Astrocyte (in vitro differentiated cells and primary cell): Measurements from ENCODE around the gene AIP. TPM values are rescaled to one million over a fixed set of nuclear protein-coding genes. Genes with fewer than 3 reads are reported as not detected.
A peak's percentile ranks its signal among the peaks of the same experiment; 100 is the strongest.

Experiments
- DNase-seq: peaks from one replicate; pipeline ENCODE4 v3.0.0-alpha.2; 2010; ENCODE audit warnings: low read depth
- FAIRE-seq: peaks from 2 replicates; lab custom pipeline; 2011; peaks lifted over from hg19 to GRCh38; lab: Jason Lieb, UNC
- H2AFZ ChIP-seq: 2 replicates; pipeline ENCODE4 v1.6.0; 2012; ENCODE audit warnings: low read depth, low read length, inconsistent platforms
- H3K27ac ChIP-seq: 2 replicates; pipeline ENCODE4 v1.5.1; 2011; ENCODE audit warnings: low read depth, low read length, inconsistent platforms
- H3K27me3 ChIP-seq: 2 replicates; pipeline ENCODE4 v1.6.0; 2011; ENCODE audit warnings: low read length, inconsistent platforms; ENCODE audit not compliant: insufficient read depth
- H3K36me3 ChIP-seq: 2 replicates; pipeline ENCODE4 v1.5.1; 2011; ENCODE audit warnings: low read length, inconsistent platforms; ENCODE audit not compliant: insufficient read depth
- H3K4me1 ChIP-seq: 2 replicates; pipeline ENCODE4 v1.5.1; 2011; ENCODE audit warnings: low read length, inconsistent platforms; ENCODE audit not compliant: insufficient read depth
- H3K4me2 ChIP-seq: 2 replicates; pipeline ENCODE4 v1.6.0; 2012; ENCODE audit warnings: low read length, inconsistent platforms
- H3K4me3 ChIP-seq: 2 replicates; pipeline ENCODE4 v1.5.1; 2011; ENCODE audit warnings: low read depth, mild to moderate bottlenecking, low read length, inconsistent platforms; ENCODE audit not compliant: insufficient read depth
- H3K79me2 ChIP-seq: 2 replicates; pipeline ENCODE4 v1.6.0; 2012; ENCODE audit warnings: mild to moderate bottlenecking, low read length, inconsistent platforms; ENCODE audit not compliant: insufficient read depth
- H3K9ac ChIP-seq: 2 replicates; pipeline ENCODE4 v1.6.0; 2012; ENCODE audit warnings: mild to moderate bottlenecking, low read length, inconsistent platforms
- H3K9me3 ChIP-seq: 2 replicates; pipeline ENCODE4 v1.5.1; 2012; ENCODE audit warnings: low read depth, mild to moderate bottlenecking, low read length, inconsistent platforms; ENCODE audit not compliant: insufficient read depth
- H4K20me1 ChIP-seq: 2 replicates; pipeline ENCODE4 v1.6.0; 2012; ENCODE audit warnings: low read length, inconsistent platforms; ENCODE audit not compliant: insufficient read depth
- H3K27ac Mint-ChIP-seq: one replicate; pipeline ENCODE4 v1.8.0; 2021; ENCODE audit warnings: mild to moderate bottlenecking, mixed read lengths; ENCODE audit not compliant: unreplicated experiment
- H3K27me3 Mint-ChIP-seq: one replicate; pipeline ENCODE4 v1.8.0; 2021; ENCODE audit warnings: low read depth, mixed read lengths; ENCODE audit not compliant: unreplicated experiment
- H3K36me3 Mint-ChIP-seq: one replicate; pipeline ENCODE4 v1.8.0; 2021; ENCODE audit warnings: low read depth, mixed read lengths; ENCODE audit not compliant: unreplicated experiment
- H3K4me1 Mint-ChIP-seq: one replicate; pipeline ENCODE4 v1.8.0; 2021; ENCODE audit warnings: low read depth, mixed read lengths; ENCODE audit not compliant: unreplicated experiment
- H3K4me3 Mint-ChIP-seq: one replicate; pipeline ENCODE4 v1.8.0; 2021; ENCODE audit warnings: mild to moderate bottlenecking, moderate library complexity, mixed read lengths; ENCODE audit not compliant: unreplicated experiment
- H3K9me3 Mint-ChIP-seq: one replicate; pipeline ENCODE4 v1.8.0; 2021; ENCODE audit warnings: mild to moderate bottlenecking, mixed read lengths; ENCODE audit not compliant: unreplicated experiment
- EZH2 ChIP-seq: IDR thresholded peaks from 2 replicates; pipeline ENCODE4 v1.6.1; 2012; ENCODE audit warnings: mild to moderate bottlenecking, low read length, inconsistent platforms; ENCODE audit not compliant: insufficient read depth
- total RNA-seq: library from RNA; stranded (reverse); gene quantifications from 2 replicates; pipeline ENCODE4 v1.2.1, GENCODE V29; 2021
- TF ChIP-seq, protein P1 (sequence below): IDR thresholded peaks from 2 replicates; pipeline ENCODE4 v1.5.1; 2011; ENCODE audit warnings: low read depth, mild to moderate bottlenecking, inconsistent platforms, low read length, moderate library complexity; ENCODE audit not compliant: insufficient read depth

Gene AIP
- total RNA-seq, 1 donor from 2014 or later, result 43.6 TPM

DNA sequence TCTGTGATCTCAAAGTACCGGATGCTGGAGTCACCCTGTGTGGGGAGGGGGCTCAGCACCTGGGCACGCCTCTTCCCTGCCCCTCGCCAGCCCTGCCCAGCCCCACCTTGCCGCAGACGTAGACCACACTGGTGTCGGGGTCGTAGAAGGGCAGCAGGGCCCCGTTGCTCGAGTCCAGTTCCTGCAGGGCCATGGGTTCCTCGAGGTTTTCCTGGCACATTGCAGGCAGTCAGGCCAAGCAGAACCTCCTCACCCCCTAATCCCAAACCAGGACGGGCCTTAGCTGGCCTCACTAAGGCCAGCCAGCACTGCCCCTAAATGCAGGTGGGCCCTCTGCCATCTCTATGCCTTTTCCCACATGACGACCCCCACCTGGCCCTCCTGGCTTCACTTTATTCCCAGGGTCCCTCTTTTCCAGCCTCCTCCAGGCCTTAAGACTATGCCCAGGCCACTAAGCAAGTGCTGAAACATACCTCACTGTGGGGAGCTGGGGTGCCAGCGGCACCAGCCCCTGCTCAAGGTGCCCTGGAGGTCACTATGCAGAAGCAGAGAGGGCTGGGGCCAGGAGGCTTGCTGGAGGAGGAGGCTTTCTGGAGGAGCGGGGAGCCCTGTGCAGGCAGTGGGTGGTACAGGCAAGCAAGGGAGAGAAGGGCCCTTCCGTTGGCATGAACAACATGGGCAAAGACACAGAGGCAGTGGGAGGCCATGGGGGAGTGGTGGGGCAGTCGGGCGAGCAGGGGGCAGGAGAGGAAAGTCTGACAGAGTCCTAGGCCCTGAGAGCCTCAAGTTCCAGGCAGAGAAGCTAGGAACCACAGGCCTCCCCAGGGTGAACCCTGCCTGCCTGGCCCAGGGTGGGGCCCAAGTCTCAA lies 42.4 kb upstream of the AIP start:
- Histone ChIP-seq H3K4me1 (peaks cover 25% of the 10 kb centered on the region), H3K27me3 (no peaks in the 10 kb centered on the region), H3K36me3 (no peaks in the 10 kb centered on the region), H3K9ac (no peak overlapping the region), H3K4me2 (no peak overlapping the region), H3K27ac (no peak overlapping the region), H3K79me2 (peaks cover 15% of the 10 kb centered on the region), H4K20me1 (peaks cover 20% of the 10 kb centered on the region), H3K4me3 (no peak overlapping the region), H3K9me3 (no peaks in the 10 kb centered on the region), H2AFZ (no peak overlapping the region)
- Mint-ChIP-seq H3K4me3 (peak overlapping the region; percentile 8), H3K27ac (no peak overlapping the region), H3K36me3 (peaks cover 1% of the 10 kb centered on the region), H3K9me3 (no peaks in the 10 kb centered on the region), H3K27me3 (no peaks in the 10 kb centered on the region), H3K4me1 (peaks cover 11% of the 10 kb centered on the region)
- DNase-seq (no peak), FAIRE-seq (no peak)
- TF ChIP-seq EZH2, result no peak
- TF ChIP-seq, protein P1, sequence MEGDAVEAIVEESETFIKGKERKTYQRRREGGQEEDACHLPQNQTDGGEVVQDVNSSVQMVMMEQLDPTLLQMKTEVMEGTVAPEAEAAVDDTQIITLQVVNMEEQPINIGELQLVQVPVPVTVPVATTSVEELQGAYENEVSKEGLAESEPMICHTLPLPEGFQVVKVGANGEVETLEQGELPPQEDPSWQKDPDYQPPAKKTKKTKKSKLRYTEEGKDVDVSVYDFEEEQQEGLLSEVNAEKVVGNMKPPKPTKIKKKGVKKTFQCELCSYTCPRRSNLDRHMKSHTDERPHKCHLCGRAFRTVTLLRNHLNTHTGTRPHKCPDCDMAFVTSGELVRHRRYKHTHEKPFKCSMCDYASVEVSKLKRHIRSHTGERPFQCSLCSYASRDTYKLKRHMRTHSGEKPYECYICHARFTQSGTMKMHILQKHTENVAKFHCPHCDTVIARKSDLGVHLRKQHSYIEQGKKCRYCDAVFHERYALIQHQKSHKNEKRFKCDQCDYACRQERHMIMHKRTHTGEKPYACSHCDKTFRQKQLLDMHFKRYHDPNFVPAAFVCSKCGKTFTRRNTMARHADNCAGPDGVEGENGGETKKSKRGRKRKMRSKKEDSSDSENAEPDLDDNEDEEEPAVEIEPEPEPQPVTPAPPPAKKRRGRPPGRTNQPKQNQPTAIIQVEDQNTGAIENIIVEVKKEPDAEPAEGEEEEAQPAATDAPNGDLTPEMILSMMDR, result no peak

DNA sequence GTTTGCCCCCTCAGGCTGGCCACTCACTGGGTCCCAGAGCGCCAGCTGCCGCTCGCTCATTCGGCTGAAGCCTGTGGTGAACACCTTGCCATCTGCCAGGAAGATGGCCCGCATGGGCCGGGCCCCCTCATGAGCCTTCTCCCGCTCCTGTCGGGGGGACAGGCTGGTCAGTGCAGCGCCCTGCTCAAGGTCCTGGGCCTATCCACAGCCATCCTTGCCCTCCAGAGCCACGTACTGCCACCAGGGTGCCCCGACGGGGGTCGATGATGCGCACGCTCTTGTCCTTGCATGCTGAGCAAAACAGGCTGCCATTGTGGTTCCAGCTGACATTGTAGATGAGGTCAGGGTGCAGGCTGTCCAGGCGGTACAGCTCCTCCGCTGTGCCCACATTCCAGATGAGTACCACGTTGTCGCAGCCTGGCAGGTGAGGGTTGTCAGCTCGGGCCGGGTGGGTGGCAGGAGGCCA lies 41.7 kb upstream of the AIP start:
- Mint-ChIP-seq H3K36me3 (peaks cover 1% of the 10 kb centered on the region), H3K27me3 (peaks cover 3% of the 10 kb centered on the region), H3K27ac (no peak overlapping the region), H3K4me3 (no peak overlapping the region), H3K9me3 (no peaks in the 10 kb centered on the region), H3K4me1 (peaks cover 11% of the 10 kb centered on the region)
- Histone ChIP-seq H2AFZ (no peak overlapping the region), H3K4me1 (peaks cover 24% of the 10 kb centered on the region), H3K79me2 (peaks cover 15% of the 10 kb centered on the region), H3K9ac (no peak overlapping the region), H3K4me3 (no peak overlapping the region), H3K27me3 (no peaks in the 10 kb centered on the region), H3K4me2 (no peak overlapping the region), H3K36me3 (no peaks in the 10 kb centered on the region), H4K20me1 (peaks cover 20% of the 10 kb centered on the region), H3K9me3 (no peaks in the 10 kb centered on the region), H3K27ac (no peak overlapping the region)
- FAIRE-seq (no peak), DNase-seq (no peak)
- no peak for TF ChIP-seq EZH2
- TF ChIP-seq, protein P1, result no peak
